KMS-11 (cell line): ENCODE results near the gene TXNRD2.
"Not testable (repeated sequence)": the region's sequence is repeated elsewhere in the genome, so short reads cannot be mapped to it uniquely, and the experiment has no call there.

Experiments
- H2AFZ ChIP-seq: fragments of 200-600 bp; sonication (generic); 2 replicates; pipeline ENCODE4 v1.6.1; 2016; ENCODE audit warnings: antibody characterized with exemption, mixed run types, low read depth
- H3K27ac ChIP-seq: fragments of 200-600 bp; sonication (generic); 2 replicates; pipeline ENCODE4 v1.6.1; 2016; ENCODE audit warnings: mild to moderate bottlenecking, mixed run types
- H3K27me3 ChIP-seq: fragments of 200-600 bp; sonication (generic); 2 replicates; pipeline ENCODE4 v1.6.1; 2017; ENCODE audit warnings: mild to moderate bottlenecking, low read depth, mixed run types, moderate library complexity; ENCODE audit not compliant: insufficient read depth
- H3K36me3 ChIP-seq: fragments of 200-600 bp; sonication (generic); 2 replicates; pipeline ENCODE4 v1.6.1; 2017; ENCODE audit warnings: mild to moderate bottlenecking, mixed run types; ENCODE audit not compliant: insufficient read depth
- H3K4me1 ChIP-seq: fragments of 200-600 bp; sonication (generic); 2 replicates; pipeline ENCODE4 v1.6.1; 2016; ENCODE audit warnings: mild to moderate bottlenecking, low read depth, mixed run types; ENCODE audit not compliant: poor library complexity, severe bottlenecking
- H3K4me2 ChIP-seq: fragments of 200-600 bp; sonication (generic); 2 replicates; pipeline ENCODE4 v1.7.0; 2016; ENCODE audit warnings: mild to moderate bottlenecking, mixed run types
- H3K4me3 ChIP-seq: fragments of 200-600 bp; sonication (generic); IDR thresholded peaks from 2 replicates; pipeline ENCODE4 v1.6.1; 2017; ENCODE audit warnings: low read depth, low read length, mixed read lengths; ENCODE audit not compliant: insufficient read depth
- H3K79me2 ChIP-seq: fragments of 200-600 bp; sonication (generic); 2 replicates; pipeline ENCODE4 v1.6.1; 2016; ENCODE audit warnings: low read depth, mixed run types; ENCODE audit not compliant: insufficient read depth
- H3K9ac ChIP-seq: fragments of 200-600 bp; sonication (generic); 2 replicates; pipeline ENCODE4 v1.6.1; 2016; ENCODE audit warnings: mild to moderate bottlenecking, mixed run types
- H4K20me1 ChIP-seq: fragments of 200-600 bp; sonication (generic); 2 replicates; pipeline ENCODE4 v1.6.1; 2016; ENCODE audit warnings: mild to moderate bottlenecking, mixed run types; ENCODE audit not compliant: insufficient read depth
- CTCF ChIP-seq: fragments of 200-600 bp; sonication (generic); conservative IDR thresholded peaks from 2 replicates; pipeline ENCODE4 v1.6.1; 2017; ENCODE audit warnings: low read depth, mild to moderate bottlenecking, antibody characterized with exemption, low read length, moderate library complexity, mixed read lengths

TXNRD2 gene

GRCh38 chr22:19885841-19886592, 55.6 kb downstream of the TXNRD2 start:
- no peaks in the 10 kb centered on the region for H3K79me2 ChIP-seq
- H3K4me1 ChIP-seq, result peaks cover 14% of the 10 kb centered on the region
- H4K20me1 ChIP-seq, result no peaks in the 10 kb centered on the region
- no peak overlapping the region for H3K4me2 ChIP-seq
- no peak for TF ChIP-seq CTCF
- no peak overlapping the region for H3K4me3 ChIP-seq
- H3K9ac ChIP-seq, result no peak overlapping the region
- no peak overlapping the region for H3K27ac ChIP-seq
- H2AFZ ChIP-seq, result no peak overlapping the region
- no peaks in the 10 kb centered on the region for H3K36me3 ChIP-seq
- no peaks in the 10 kb centered on the region for H3K27me3 ChIP-seq

GRCh38 chr22:19884954-19885751, 56.5 kb downstream of the TXNRD2 start:
- Histone ChIP-seq H2AFZ (no peak overlapping the region), H3K79me2 (no peaks in the 10 kb centered on the region), H3K27ac (no peak overlapping the region), H3K9ac (no peak overlapping the region), H3K4me2 (no peak overlapping the region), H4K20me1 (no peaks in the 10 kb centered on the region), H3K27me3 (no peaks in the 10 kb centered on the region), H3K4me1 (peaks cover 6% of the 10 kb centered on the region), H3K36me3 (no peaks in the 10 kb centered on the region), H3K4me3 (no peak overlapping the region)
- TF ChIP-seq CTCF, result no peak

GRCh38 chr22:19884161-19884953, 57.3 kb downstream of the TXNRD2 start:
- H3K79me2 ChIP-seq, result no peaks in the 10 kb centered on the region
- H3K27ac ChIP-seq, result no peak overlapping the region
- no peak overlapping the region for H3K4me2 ChIP-seq
- TF ChIP-seq CTCF, result no peak
- H4K20me1 ChIP-seq, result no peaks in the 10 kb centered on the region
- H3K4me3 ChIP-seq, result no peak overlapping the region
- no peaks in the 10 kb centered on the region for H3K4me1 ChIP-seq
- H2AFZ ChIP-seq, result no peak overlapping the region
- no peaks in the 10 kb centered on the region for H3K36me3 ChIP-seq
- no peak overlapping the region for H3K9ac ChIP-seq
- H3K27me3 ChIP-seq, result no peaks in the 10 kb centered on the region

- not testable (repeated sequence) for H3K27ac ChIP-seq, H3K4me3 ChIP-seq, H3K27me3 ChIP-seq, H3K4me2 ChIP-seq, H2AFZ ChIP-seq, H4K20me1 ChIP-seq, H3K4me1 ChIP-seq, H3K36me3 ChIP-seq, H3K9ac ChIP-seq, H3K79me2 ChIP-seq
Measured at GRCh38 chr22:19883446-19883845, 58.2 kb downstream of the TXNRD2 start.
